ENCODE results near the gene RPL35.
A peak's percentile ranks its signal among the peaks of the same experiment; 100 is the strongest.

RPL35 gene

GRCh38 chr9:124875501-124875900 lies 13.7 kb upstream of the RPL35 start:
- DNase-seq: no peak

GRCh38 chr9:124873664-124874063 lies 11.9 kb upstream of the RPL35 start:
- DNase-seq: peak; percentile 34

GRCh38 chr9:124871156-124871561 lies 9.4 kb upstream of the RPL35 start:
- no peak for DNase-seq

- no peak for DNase-seq
These were observed 9.0 kb upstream of the RPL35 start for GRCh38 chr9:124870723-124871122.

- DNase-seq: peak; percentile 69
These were observed 8.3 kb upstream of the RPL35 start for GRCh38 chr9:124869986-124870560.

- peak; percentile 33 for DNase-seq
These were observed 7.8 kb upstream of the RPL35 start for GRCh38 chr9:124869466-124869985.

- DNase-seq: peak; percentile 87
These were observed 7.0 kb upstream of the RPL35 start for GRCh38 chr9:124868511-124869465.

GRCh38 chr9:124863371-124863871 lies 1.7 kb upstream of the RPL35 start:
- no peak for DNase-seq

GRCh38 chr9:124860582-124861341 lies 995 bp downstream of the RPL35 start:
- DNase-seq: no peak

- DNase-seq: no peak
These were observed 1.8 kb downstream of the RPL35 start for GRCh38 chr9:124859803-124860581.

GRCh38 chr9:124858330-124859046 lies 3.3 kb downstream of the RPL35 start:
- no peak for DNase-seq

- DNase-seq: no peak
These were observed 4.1 kb downstream of the RPL35 start for GRCh38 chr9:124857533-124858162.

- DNase-seq: no peak
These were observed 5.6 kb downstream of the RPL35 start for GRCh38 chr9:124855944-124856765.

- no peak for DNase-seq
These were observed 6.2 kb downstream of the RPL35 start for GRCh38 chr9:124855566-124855943.

- no peak for DNase-seq
These were observed 6.9 kb downstream of the RPL35 start for GRCh38 chr9:124854822-124855221.

- DNase-seq: no peak
These were observed 7.6 kb downstream of the RPL35 start for GRCh38 chr9:124854161-124854560.

GRCh38 chr9:124853605-124854143 lies 8.1 kb downstream of the RPL35 start:
- DNase-seq: no peak

GRCh38 chr9:124852829-124853531 lies 8.8 kb downstream of the RPL35 start, which contains the start of gene WDR38:
WDR38 (plus strand) TSS chr9:124853460; CDS start chr9:124853532, 72 bp downstream.
- DNase-seq: peak; percentile 92

Measured in activated gamma-delta T cell (primary cell).